Measurements from ENCODE around the gene ZER1.

DNA sequence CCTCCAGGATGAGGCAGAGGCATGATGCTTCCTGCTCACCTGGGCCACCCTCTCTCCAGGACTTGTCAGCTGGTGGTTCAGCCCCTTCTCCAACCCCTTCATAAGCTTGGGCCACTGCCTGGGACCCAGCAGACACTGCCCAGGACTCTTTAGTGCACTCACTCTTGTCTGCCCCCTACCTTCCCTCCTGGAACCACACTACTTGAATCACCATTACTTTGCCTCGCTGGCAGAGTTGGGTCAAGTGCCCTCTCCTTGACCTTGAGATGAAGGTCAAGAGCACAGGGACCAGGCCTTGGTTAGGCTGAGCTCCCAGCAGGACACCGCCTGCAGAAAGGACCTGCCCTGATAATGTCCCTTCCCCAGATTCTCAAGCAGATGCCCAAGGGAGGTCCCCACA, 38.1 kb upstream of the ZER1 start:
- TF ChIP-seq POLR2A (IDR thresholded peaks at IDR 0.05; ENCODE audit: low read length) (no peak), GATA1 (IDR thresholded peaks at IDR 0.05; ENCODE audit: low read depth, low read length) (no peak)
